Right lobe of liver (tissue), 6 donors: ENCODE measurements around the gene PIGQ. TPM values are rescaled to one million over a fixed set of nuclear protein-coding genes. Genes with fewer than 3 reads are reported as not detected.

ENCODE experiments used
- ATAC-seq, 4 donors: fragments of 200-7000 bp; cut with Tn5 transposase; one replicate each; pipeline ENCODE4 v1.9.1; 2020; ENCODE audit warnings: mild to moderate bottlenecking in 4 of 4, moderate library complexity in 4 of 4
- DNase-seq, 3 donors: peaks; one replicate each; pipeline ENCODE4 v3.0.0-alpha.2; 2020
- H3K27ac ChIP-seq, 3 donors: fragments of 200-600 bp; one replicate each; pipeline ENCODE4 v1.8.0; 2022
- H3K27me3 ChIP-seq, 2 donors: fragments of 200-600 bp; one replicate each; pipeline ENCODE4 v1.8.0; 2022
- H3K36me3 ChIP-seq, 4 donors: fragments of 200-600 bp; sonication (generic) in 1 of 4; one replicate each; pipeline versions ENCODE4 v1.5.1 to v1.8.0; 2017 to 2022; ENCODE audit warnings: control low read depth in 1 of 4
- H3K4me1 ChIP-seq, 4 donors: fragments of 200-600 bp; sonication (generic) in 1 of 4; one replicate each; pipeline versions ENCODE4 v1.5.1 to v1.8.0; 2017 to 2022; ENCODE audit warnings: control low read depth in 1 of 4
- H3K4me3 ChIP-seq, 3 donors: fragments of 200-600 bp; one replicate each; pipeline ENCODE4 v1.8.0; 2022
- H3K9me3 ChIP-seq, 4 donors: fragments of 200-600 bp; sonication (generic) in 1 of 4; one replicate each; pipeline versions ENCODE4 v1.5.1 to v1.8.0; 2017 to 2022; ENCODE audit warnings: control low read depth in 1 of 4
- CTCF ChIP-seq, 4 donors: fragments of 200-600 bp in 3 of 4; fragments of 450-650 bp in 1 of 4; IDR thresholded peaks; one replicate each; pipeline versions ENCODE4 v1.5.1 to v1.8.0; 2016 to 2022; ENCODE audit warnings: antibody characterized with exemption in 4 of 4, mild to moderate bottlenecking in 2 of 4
- POLR2A ChIP-seq: fragments of 450-650 bp; IDR thresholded peaks from one replicate; pipeline ENCODE4 v1.6.1; 2017; ENCODE audit warnings: antibody characterized with exemption, mild to moderate bottlenecking
- WGBS: methylation state at CpG from one replicate; pipeline ENCODE4 v1.1.6; 2018; ENCODE audit warnings: low coverage, low lambda C conversion rate; ENCODE audit not compliant: insufficient coverage; ENCODE audit errors: missing lambda C conversion rate; 5-methylcytosine and 5-hydroxymethylcytosine counted together
- intact Hi-C, 2 donors: fragments of 100-400 bp; cut with DNase I; formaldehyde crosslinking; loops; one replicate each; pipeline versions ENCODE4 v1.11.2 to v1.14.1; 2022
- total RNA-seq, 6 experiments: library from RNA; depleted of rRNA in 2 of 6; stranded (reverse); fragments of >200 nt in 2 of 6; fragmentation: NEBNext Ultra II Directional in 3 of 6; extraction: Animal tissue kit (Norgen Biotek cat#: 25700) in 3 of 6; gene quantifications; one replicate each; pipeline versions ENCODE4 v1.1.0 to v1.2.4, GENCODE V29; 2016 to 2023
- donor health status: DM: no; HTN: yes; CAD: no.
- donor health status: DM: no; HTN: no; CAD: no.
- donor health status: DM: no; HTN: no; CAD: no.
- donor health status: DM: no; HTN: yes; CAD: no.
- donor health status: DM: no; HTN: yes; CAD: no.

Gene PIGQ
- total RNA-seq, 6 experiments from 2014 or later, result 19.5 to 32.0 (median 27.8) TPM

- no peak for ATAC-seq
- DNase-seq, result no peak
- intact Hi-C loops, result no loop called here
- TF ChIP-seq POLR2A (no peak), CTCF (IDR thresholded peaks at IDR 0.05) (no peak)
- Histone ChIP-seq H3K27me3 (no peaks in the 10 kb centered on the region), H3K36me3 (no peaks in the 10 kb centered on the region), H3K27ac (no peak overlapping the region), H3K4me1 (no peaks in the 10 kb centered on the region), H3K4me3 (no peak overlapping the region), H3K9me3 (no peaks in the 10 kb centered on the region)
- WGBS, result 90% methylated on average over 4 of the region's 22 CpGs
These were observed 37.0 kb downstream of the PIGQ start for GRCh38 chr16:606656-607307.

- TF ChIP-seq POLR2A, result no peak
- TF ChIP-seq CTCF (IDR thresholded peaks at IDR 0.05), result no peak
- Histone ChIP-seq H3K4me3 (no peak overlapping the region), H3K4me1 (no peaks in the 10 kb centered on the region), H3K27ac (no peak overlapping the region), H3K36me3 (no peaks in the 10 kb centered on the region), H3K9me3 (no peaks in the 10 kb centered on the region), H3K27me3 (no peaks in the 10 kb centered on the region)
- ATAC-seq (no peak), DNase-seq (no peak)
- 90% methylated on average over 5 of the region's 10 CpGs for WGBS
- intact Hi-C loops, result no loop called here
These were observed 38.3 kb downstream of the PIGQ start for GRCh38 chr16:608019-608418.

GRCh38 chr16:609316-609715 is 39.5 kb downstream of the PIGQ start:
- no peak for TF ChIP-seq POLR2A
- TF ChIP-seq CTCF (IDR thresholded peaks at IDR 0.05), result no peak
- Histone ChIP-seq H3K27ac (no peak overlapping the region), H3K9me3 (no peaks in the 10 kb centered on the region), H3K4me3 (no peak overlapping the region), H3K27me3 (no peaks in the 10 kb centered on the region), H3K4me1 (no peaks in the 10 kb centered on the region), H3K36me3 (no peaks in the 10 kb centered on the region)
- DNase-seq (no peak), ATAC-seq (peak in 2 of 4 donors; percentile 52 to 53)
- intact Hi-C loops, result no loop called here
- 72% methylated on average over 7 of the region's 13 CpGs for WGBS

GRCh38 chr16:609984-610383 is 40.2 kb downstream of the PIGQ start:
- Histone ChIP-seq H3K9me3 (no peaks in the 10 kb centered on the region), H3K27ac (no peak overlapping the region), H3K27me3 (no peaks in the 10 kb centered on the region), H3K36me3 (no peaks in the 10 kb centered on the region), H3K4me1 (no peaks in the 10 kb centered on the region), H3K4me3 (no peak overlapping the region)
- peak; percentile 35 to 77 (median 53) for ATAC-seq
- intact Hi-C loops, result no loop called here
- DNase-seq, result no peak
- TF ChIP-seq CTCF (IDR thresholded peaks at IDR 0.05), result no peak
- WGBS, result no CpG with 5 or more reads among the region's 14 CpGs
